Calu3 (cell line): ENCODE measurements around the gene CDKN2B-AS1. TPM values are rescaled to one million over a fixed set of nuclear protein-coding genes. Genes with fewer than 3 reads are reported as not detected.
A peak's percentile ranks its signal among the peaks of the same experiment; 100 is the strongest.

ENCODE experiments used
- BruUV-seq: library from RNA; stranded (reverse); fragments of 400-500 nt; replicated peaks from 2 replicates; lab custom pipeline; 2021; lab: Mats Ljungman, UMichigan
- CTCF ChIA-PET: fragments of 300-600 bp; sonication (Branson Sonifier 250); formaldehyde crosslinking; loops from one replicate; lab custom pipeline; 2022; ENCODE audit warnings: antibody characterized with exemption; lab: Charles Lee
- DNase-seq: peaks from one replicate; pipeline ENCODE4 v3.0.0; 2022
- H3K27ac Mint-ChIP-seq: one replicate; pipeline ENCODE4 v1.8.0; 2022; ENCODE audit warnings: mixed read lengths; ENCODE audit not compliant: unreplicated experiment
- H3K27me3 Mint-ChIP-seq: one replicate; pipeline ENCODE4 v1.8.0; 2022; ENCODE audit warnings: mixed read lengths; ENCODE audit not compliant: unreplicated experiment
- H3K36me3 Mint-ChIP-seq: one replicate; pipeline ENCODE4 v1.8.0; 2022; ENCODE audit warnings: mild to moderate bottlenecking, moderate library complexity, mixed read lengths; ENCODE audit not compliant: insufficient read depth, unreplicated experiment
- H3K4me1 Mint-ChIP-seq: one replicate; pipeline ENCODE4 v1.8.0; 2022; ENCODE audit warnings: mild to moderate bottlenecking, low read depth, mixed read lengths; ENCODE audit not compliant: unreplicated experiment
- H3K4me3 Mint-ChIP-seq: one replicate; pipeline ENCODE4 v1.8.0; 2022; ENCODE audit warnings: mild to moderate bottlenecking, low read depth, moderate library complexity, mixed read lengths; ENCODE audit not compliant: unreplicated experiment
- H3K9me3 Mint-ChIP-seq: one replicate; pipeline ENCODE4 v1.8.0; 2022; ENCODE audit warnings: low read depth, mixed read lengths; ENCODE audit not compliant: unreplicated experiment
- intact Hi-C: fragments of 100-400 bp; cut with micrococcal nuclease; formaldehyde crosslinking; loops from one replicate; pipeline ENCODE4 v1.10.0; 2022; ENCODE audit not compliant: unreplicated experiment
- total RNA-seq: library from RNA; stranded (reverse); gene quantifications from 2 replicates; pipeline ENCODE4 v1.2.3, GENCODE V29; 2022
- TF ChIP-seq, protein P1 (sequence below): fragments of 200-600 bp; IDR thresholded peaks from one replicate; pipeline ENCODE4 v1.8.0; 2022; ENCODE audit warnings: antibody characterized with exemption; ENCODE audit not compliant: unreplicated experiment

Gene CDKN2B-AS1
- total RNA-seq, 1 experiment from 2014 or later: 8.9 TPM

DNA sequence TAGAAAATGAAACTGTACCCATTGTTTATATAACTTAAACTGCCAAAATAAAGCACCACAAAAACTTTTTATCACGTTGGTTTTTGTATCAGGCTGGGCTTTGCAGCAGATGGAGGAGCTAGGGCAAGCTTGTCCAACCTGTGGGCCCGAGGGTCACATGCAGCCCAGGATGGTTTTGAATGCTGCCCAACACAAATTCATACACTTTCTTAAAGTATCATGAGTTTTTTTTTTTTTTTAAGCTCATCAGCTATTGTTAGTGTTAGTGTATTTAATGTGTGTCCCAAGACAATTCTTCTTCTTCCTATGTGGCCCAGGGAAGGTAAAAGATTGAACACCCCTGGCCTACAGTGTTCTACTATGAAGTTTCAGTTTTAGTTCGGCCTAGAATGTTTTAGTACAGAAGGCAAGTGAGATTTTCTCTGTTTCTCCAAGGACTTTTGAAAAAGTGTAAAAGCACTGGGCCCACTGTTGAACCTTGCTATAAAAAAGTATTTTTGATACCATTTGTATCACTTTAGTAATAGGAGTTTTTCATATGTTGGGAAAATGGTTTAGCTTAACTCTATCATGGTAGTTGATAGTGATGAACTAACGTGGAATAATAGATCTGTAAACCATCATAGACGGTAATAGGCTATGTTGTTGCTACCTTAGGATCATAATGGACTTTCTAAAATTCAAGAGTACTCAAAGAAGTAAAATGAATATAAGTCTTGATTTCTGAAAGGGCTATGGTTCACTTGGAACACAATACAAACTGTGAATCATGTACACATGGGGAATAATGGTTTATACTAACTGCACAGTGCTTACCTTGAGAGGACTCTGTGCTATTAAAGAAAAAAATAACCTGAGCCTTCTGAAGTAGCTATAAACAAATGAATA lies 3.3 kb upstream of the CDKN2B-AS1 start:
- Mint-ChIP-seq H3K9me3 (no peaks in the 10 kb centered on the region), H3K27ac (peak overlapping the region; percentile 72)

DNA sequence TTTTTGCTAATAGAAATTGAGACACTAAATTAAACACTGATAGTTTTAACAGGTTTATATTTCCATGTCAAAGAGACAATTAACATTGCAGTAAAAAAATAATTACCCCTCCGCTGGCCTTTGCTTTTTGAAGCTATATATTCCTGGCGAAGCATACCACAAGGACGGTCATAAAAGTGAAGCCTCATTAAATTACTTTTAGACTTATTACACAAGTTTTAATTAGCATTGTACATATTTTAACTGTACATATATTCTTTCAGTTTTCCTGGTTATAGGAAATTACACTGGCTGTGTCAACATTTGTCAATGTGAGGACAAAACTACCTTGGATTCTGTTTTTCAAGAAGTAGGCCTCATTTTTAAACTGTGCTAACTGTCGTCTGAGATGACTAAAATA lies 1.6 kb upstream of the CDKN2B-AS1 start:
- TF ChIP-seq, protein P1, sequence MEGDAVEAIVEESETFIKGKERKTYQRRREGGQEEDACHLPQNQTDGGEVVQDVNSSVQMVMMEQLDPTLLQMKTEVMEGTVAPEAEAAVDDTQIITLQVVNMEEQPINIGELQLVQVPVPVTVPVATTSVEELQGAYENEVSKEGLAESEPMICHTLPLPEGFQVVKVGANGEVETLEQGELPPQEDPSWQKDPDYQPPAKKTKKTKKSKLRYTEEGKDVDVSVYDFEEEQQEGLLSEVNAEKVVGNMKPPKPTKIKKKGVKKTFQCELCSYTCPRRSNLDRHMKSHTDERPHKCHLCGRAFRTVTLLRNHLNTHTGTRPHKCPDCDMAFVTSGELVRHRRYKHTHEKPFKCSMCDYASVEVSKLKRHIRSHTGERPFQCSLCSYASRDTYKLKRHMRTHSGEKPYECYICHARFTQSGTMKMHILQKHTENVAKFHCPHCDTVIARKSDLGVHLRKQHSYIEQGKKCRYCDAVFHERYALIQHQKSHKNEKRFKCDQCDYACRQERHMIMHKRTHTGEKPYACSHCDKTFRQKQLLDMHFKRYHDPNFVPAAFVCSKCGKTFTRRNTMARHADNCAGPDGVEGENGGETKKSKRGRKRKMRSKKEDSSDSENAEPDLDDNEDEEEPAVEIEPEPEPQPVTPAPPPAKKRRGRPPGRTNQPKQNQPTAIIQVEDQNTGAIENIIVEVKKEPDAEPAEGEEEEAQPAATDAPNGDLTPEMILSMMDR: no peak
- Mint-ChIP-seq H3K27me3 (no peaks in the 10 kb centered on the region), H3K27ac (peak overlapping the region; percentile 97), H3K36me3 (peaks cover 73% of the 10 kb centered on the region), H3K9me3 (no peaks in the 10 kb centered on the region), H3K4me3 (peak overlapping the region; percentile 94), H3K4me1 (peaks cover 15% of the 10 kb centered on the region)
- intact Hi-C loops: loop anchor here (5.0 kb wide), 2 partner anchors 321 to 431 kb away; no protein-coding TSS in a partner anchor
- CTCF ChIA-PET: no interaction called here
- no TSS peak for BruUV-seq
- DNase-seq: no peak

More for the DNA sequence above, 3.3 kb upstream of the CDKN2B-AS1 start:
- DNase-seq: no peak
- no TSS peak for BruUV-seq
- Mint-ChIP-seq H3K4me1 (peaks cover 2% of the 10 kb centered on the region), H3K36me3 (peaks cover 84% of the 10 kb centered on the region), H3K4me3 (peak overlapping the region; percentile 81), H3K27me3 (no peaks in the 10 kb centered on the region)
- CTCF ChIA-PET: interaction anchor here (0.7 kb wide), 1 partner anchor 79 kb away, joined by 3 read pairs; no protein-coding TSS in a partner anchor
- intact Hi-C loops: loop anchor here (1.0 to 5.0 kb wide), 3 partner anchors 178 to 429 kb away; no protein-coding TSS in a partner anchor
- TF ChIP-seq, protein P1: no peak

DNA sequence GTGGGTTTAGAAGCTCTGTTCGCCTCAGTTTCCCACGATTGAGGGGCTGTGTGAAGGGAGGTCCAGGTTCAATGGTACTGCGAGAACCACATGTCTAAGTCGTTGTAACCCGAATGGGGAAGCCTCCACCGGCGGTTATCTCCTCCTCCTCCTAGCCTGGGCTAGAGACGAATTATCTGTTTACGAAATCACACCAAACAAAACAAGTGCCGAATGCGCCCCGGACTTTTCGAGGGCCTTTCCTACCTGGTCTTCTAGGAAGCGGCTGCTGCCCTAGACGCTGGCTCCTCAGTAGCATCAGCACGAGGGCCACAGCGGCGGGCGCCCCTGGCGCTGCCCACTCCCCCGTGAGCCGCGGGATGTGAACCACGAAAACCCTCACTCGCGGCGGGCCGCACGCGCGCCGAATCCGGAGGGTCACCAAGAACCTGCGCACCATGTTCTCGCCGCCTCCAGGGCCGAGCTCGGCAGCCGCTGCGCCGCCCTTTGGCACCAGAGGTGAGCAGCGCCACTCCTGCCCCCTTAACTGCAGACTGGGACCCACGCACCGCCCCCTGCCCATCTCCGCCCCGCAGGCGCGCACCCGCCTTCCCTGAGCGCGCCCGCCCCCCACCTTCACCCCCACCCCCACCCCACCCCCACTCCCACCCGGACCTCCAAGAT lies 567 bp upstream of the CDKN2B-AS1 start, which contains the start of gene CDKN2A:
Gene CDKN2A, minus strand, starts transcription at position 500 of the 663 bp plus-strand sequence.
- H3K27me3 Mint-ChIP-seq: no peaks in the 10 kb centered on the region
- TF ChIP-seq, protein P1: no peak
- BruUV-seq: no TSS peak
- CTCF ChIA-PET: interaction anchor here (0.7 to 3.5 kb wide), 3 partner anchors 14 to 185 kb away, joined by 3 to 11 read pairs (median 4); partner anchors contain the start of gene CDKN2B
- peaks cover 15% of the 10 kb centered on the region for H3K4me1 Mint-ChIP-seq
- H3K36me3 Mint-ChIP-seq: peaks cover 63% of the 10 kb centered on the region
- no peaks in the 10 kb centered on the region for H3K9me3 Mint-ChIP-seq
- peak within 1 kb of the TSS; percentile 94 for H3K4me3 Mint-ChIP-seq
- intact Hi-C loops: loop anchor here (5.0 kb wide), 2 partner anchors 322 to 432 kb away; no protein-coding TSS in a partner anchor
- peak within 1 kb of the TSS; percentile 97 for H3K27ac Mint-ChIP-seq
- peak; percentile 77 for DNase-seq

DNA sequence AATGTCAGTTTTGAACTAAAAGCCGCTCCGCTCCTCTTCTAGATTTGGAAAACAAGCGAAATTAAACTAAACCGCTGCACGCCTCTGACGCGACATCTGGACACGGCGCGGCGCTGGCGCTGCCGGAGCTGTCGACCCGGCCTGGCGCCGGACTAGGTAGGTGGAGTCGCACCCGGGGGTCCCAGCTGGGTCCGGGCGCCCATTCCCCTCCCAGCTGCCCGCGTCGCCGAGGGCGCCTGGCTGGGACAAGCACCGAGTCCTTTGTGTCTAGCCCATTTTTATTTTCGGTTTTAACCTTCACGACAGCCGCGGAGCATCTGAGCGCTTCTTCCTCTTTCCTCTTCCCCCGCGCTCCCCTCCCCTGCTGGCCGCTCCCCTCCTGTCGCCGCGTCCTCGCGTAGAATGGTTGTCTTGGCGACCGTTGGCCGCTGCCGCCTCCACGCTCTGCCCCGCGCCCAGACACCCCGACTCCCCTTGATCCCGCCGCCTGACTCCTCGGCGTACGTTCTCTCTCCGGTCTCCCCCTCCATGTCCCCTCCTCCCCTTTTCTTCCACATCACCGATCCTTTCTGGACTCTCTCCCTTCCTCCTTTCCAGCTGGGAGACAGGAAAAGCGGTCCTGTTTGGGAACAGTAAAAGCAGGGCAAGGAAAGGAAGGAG lies 545 bp downstream of the CDKN2B-AS1 start:
- Mint-ChIP-seq H3K36me3 (peaks cover 52% of the 10 kb centered on the region), H3K9me3 (no peaks in the 10 kb centered on the region), H3K27me3 (no peaks in the 10 kb centered on the region), H3K4me3 (peak overlapping the region; percentile 94), H3K4me1 (peaks cover 15% of the 10 kb centered on the region), H3K27ac (peak overlapping the region; percentile 97)
- DNase-seq: peak; percentile 72
- CTCF ChIA-PET: interaction anchor here (0.6 to 3.5 kb wide), 4 partner anchors 11 to 193 kb away, joined by 3 to 11 read pairs (median 3); partner anchors contain the start of gene CDKN2B
- TF ChIP-seq, protein P1: no peak
- intact Hi-C loops: no loop called here
- BruUV-seq: TSS peak; percentile 42
